ENCODE results near the gene JDP2.

Gene JDP2

DNA sequence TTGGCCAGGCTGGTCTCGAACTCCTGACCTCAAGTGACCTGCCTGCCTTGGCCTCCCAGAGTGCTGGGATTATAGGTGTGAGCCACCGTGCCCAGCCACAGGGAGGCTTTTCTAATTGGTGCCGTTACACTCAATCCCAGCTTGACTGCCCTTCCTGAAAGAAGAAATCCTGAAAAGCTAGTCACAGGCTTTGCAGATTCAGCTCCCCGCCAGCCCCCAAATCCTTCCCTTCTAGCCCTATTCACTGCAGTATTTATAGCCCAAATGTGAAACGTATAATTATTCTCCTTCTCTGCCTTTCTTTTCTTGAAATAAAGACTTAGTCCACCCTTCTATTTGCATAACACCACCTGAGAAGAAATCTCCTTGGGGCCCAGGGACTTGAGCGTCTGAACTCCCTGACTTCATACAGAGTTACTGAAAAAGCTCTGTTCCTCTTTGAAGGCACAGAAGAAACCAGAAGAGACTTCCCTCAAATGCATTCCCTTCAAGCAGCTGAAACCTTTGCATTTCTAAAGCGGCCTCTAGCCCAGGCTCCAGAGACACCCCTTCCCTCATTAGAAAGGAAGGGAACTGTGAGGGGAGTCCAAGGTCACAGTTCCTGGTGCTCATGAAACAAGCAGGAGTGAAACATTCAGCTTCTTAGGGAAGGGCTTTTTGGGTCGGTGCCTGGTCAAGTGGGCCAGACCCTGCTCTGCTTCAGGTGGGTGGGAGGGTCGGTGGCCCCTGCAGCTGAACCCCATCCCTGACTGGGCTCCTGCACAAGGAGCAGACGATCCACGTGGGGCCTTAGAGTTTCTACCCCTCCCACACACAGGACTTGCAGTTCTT lies 52.2 kb downstream of the JDP2 start:
- H3K4me3 ChIP-seq (ENCODE audit: low read depth, low read length) = no peak overlapping the region
- DNase-seq (ENCODE audit: low read depth) = no peak
- TF ChIP-seq, protein P1, sequence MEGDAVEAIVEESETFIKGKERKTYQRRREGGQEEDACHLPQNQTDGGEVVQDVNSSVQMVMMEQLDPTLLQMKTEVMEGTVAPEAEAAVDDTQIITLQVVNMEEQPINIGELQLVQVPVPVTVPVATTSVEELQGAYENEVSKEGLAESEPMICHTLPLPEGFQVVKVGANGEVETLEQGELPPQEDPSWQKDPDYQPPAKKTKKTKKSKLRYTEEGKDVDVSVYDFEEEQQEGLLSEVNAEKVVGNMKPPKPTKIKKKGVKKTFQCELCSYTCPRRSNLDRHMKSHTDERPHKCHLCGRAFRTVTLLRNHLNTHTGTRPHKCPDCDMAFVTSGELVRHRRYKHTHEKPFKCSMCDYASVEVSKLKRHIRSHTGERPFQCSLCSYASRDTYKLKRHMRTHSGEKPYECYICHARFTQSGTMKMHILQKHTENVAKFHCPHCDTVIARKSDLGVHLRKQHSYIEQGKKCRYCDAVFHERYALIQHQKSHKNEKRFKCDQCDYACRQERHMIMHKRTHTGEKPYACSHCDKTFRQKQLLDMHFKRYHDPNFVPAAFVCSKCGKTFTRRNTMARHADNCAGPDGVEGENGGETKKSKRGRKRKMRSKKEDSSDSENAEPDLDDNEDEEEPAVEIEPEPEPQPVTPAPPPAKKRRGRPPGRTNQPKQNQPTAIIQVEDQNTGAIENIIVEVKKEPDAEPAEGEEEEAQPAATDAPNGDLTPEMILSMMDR (conservative IDR thresholded peaks at IDR 0.05; ENCODE audit: low read depth, low read length) = no peak

- no peak overlapping the region for H3K4me3 ChIP-seq (ENCODE audit: low read depth, low read length)
- no peak for DNase-seq (ENCODE audit: low read depth)
- TF ChIP-seq, protein P1 (conservative IDR thresholded peaks at IDR 0.05; ENCODE audit: low read depth, low read length) = no peak
Observed at GRCh38 chr14:75482366-75482765, 54.5 kb downstream of the JDP2 start.

- no peak overlapping the region for H3K4me3 ChIP-seq (ENCODE audit: low read depth, low read length)
- TF ChIP-seq, protein P1 (conservative IDR thresholded peaks at IDR 0.05; ENCODE audit: low read depth, low read length) = no peak
- no peak for DNase-seq (ENCODE audit: low read depth)
Observed at GRCh38 chr14:75484711-75485429, 57.0 kb downstream of the JDP2 start.

GRCh38 chr14:75486318-75486717 lies 58.5 kb downstream of the JDP2 start:
- H3K4me3 ChIP-seq (ENCODE audit: low read depth, low read length) = no peak overlapping the region
- TF ChIP-seq, protein P1 (conservative IDR thresholded peaks at IDR 0.05; ENCODE audit: low read depth, low read length) = no peak
- no peak for DNase-seq (ENCODE audit: low read depth)

DNA sequence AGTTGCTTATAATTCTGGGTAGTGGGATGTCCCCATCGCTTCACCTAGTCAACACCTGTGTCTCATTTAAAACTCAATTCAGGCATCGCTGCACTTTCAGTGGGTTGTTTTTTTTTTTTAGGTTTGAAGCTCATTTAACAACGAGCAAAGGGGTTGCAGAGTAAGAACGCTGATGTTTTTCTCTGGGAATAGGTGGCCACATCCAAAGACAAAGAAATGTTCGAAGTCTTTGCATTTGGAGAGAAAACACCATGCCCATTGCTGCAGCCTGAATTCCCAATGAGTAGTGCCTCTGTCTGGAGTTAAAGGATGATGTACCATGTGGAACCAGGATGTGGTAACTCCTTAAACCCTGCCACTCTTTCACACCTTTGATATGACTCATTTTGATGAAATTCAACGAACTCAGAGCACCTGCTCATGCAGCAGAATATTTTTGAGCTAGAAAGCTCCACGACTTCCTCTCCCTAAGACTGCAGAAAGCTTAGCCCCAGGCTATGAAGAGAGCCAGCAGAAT lies 59.4 kb downstream of the JDP2 start:
- TF ChIP-seq, protein P1 (conservative IDR thresholded peaks at IDR 0.05; ENCODE audit: low read depth, low read length) = no peak
- no peak overlapping the region for H3K4me3 ChIP-seq (ENCODE audit: low read depth, low read length)
- DNase-seq (ENCODE audit: low read depth) = no peak

DNA sequence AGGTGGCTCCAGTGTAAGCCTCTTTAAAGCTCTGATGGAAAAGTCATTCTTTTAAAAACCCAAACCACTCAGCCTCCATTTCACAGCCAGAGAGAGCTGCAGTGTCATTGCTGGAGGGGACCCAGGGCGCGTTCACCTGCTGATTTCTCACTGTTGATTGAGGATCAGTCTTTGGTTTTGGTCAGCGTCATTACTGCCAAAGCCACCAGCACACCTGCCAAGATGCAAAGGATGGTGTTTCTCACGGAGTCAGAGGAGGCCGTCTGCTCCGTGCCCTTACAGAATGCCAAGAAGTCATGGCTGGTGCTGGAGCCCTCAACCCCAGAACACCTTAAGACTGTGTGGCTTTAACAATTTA lies 61.6 kb downstream of the JDP2 start:
- DNase-seq (ENCODE audit: low read depth) = no peak
- TF ChIP-seq, protein P1 (conservative IDR thresholded peaks at IDR 0.05; ENCODE audit: low read depth, low read length) = no peak
- H3K4me3 ChIP-seq (ENCODE audit: low read depth, low read length) = no peak overlapping the region

All from choroid plexus epithelial cell (primary cell).